Measurements from ENCODE around the gene NIT1.

- TF ChIP-seq CTCF (IDR thresholded peaks at IDR 0.05; ENCODE audit: low read length) (no peak), EZH2 (optimal IDR thresholded peaks at IDR 0.05; ENCODE audit: low read depth, low read length) (no peak)
Observed at GRCh38 chr1:161162806-161163205, 44.9 kb downstream of the NIT1 start.

All from MM.1S (cell line).